Thoracic aorta (tissue), 2 donors: ENCODE measurements around the gene NPIPB8. TPM values are rescaled to one million over a fixed set of nuclear protein-coding genes. Genes with fewer than 3 reads are reported as not detected.
"Not testable (repeated sequence)": the region's sequence is repeated elsewhere in the genome, so short reads cannot be mapped to it uniquely, and the experiment has no call there.

Experiments used
- ATAC-seq: fragments of 150-250 bp; one replicate; pipeline ENCODE4 v1.8.0; 2017; ENCODE audit warnings: low read depth; ENCODE audit not compliant: insufficient number of reproducible peaks, low FRiP score
- DNase-seq: peaks from one replicate; pipeline ENCODE4 v3.0.0-alpha.2; 2020; ENCODE audit warnings: low spot score
- H3K27ac ChIP-seq, 2 donors: fragments of 200-600 bp; sonication (generic); 1 replicate in 1 of 2; 2 replicates in 1 of 2; pipeline ENCODE4 v1.5.1; 2016; ENCODE audit warnings: mild to moderate bottlenecking in 2 of 2, moderate library complexity in 2 of 2
- H3K27me3 ChIP-seq: fragments of 200-600 bp; sonication (generic); replicated peaks from 2 replicates; pipeline ENCODE4 v1.6.0; 2016; ENCODE audit warnings: mild to moderate bottlenecking; ENCODE audit not compliant: insufficient read depth
- H3K36me3 ChIP-seq: fragments of 200-600 bp; sonication (generic); one replicate; pipeline ENCODE4 v1.5.1; 2016
- H3K4me1 ChIP-seq, 2 donors: fragments of 200-600 bp; sonication (generic); 1 replicate in 1 of 2; 2 replicates in 1 of 2; pipeline versions ENCODE4 v1.5.1 to v1.6.0; 2016; ENCODE audit warnings: low read depth in 2 of 2, mild to moderate bottlenecking in 1 of 2; ENCODE audit not compliant: control insufficient read depth in 1 of 2
- H3K4me3 ChIP-seq: fragments of 200-600 bp; sonication (generic); 2 replicates; pipeline ENCODE4 v1.5.1; 2016; ENCODE audit warnings: mild to moderate bottlenecking
- H3K9me3 ChIP-seq: fragments of 200-600 bp; sonication (generic); 2 replicates; pipeline ENCODE4 v1.5.1; 2016
- total RNA-seq, 2 donors: library from RNA; depleted of rRNA; stranded (reverse); fragments of >200 nt; gene quantifications; one replicate each; pipeline versions ENCODE4 v1.1.0 to v1.2.3, GENCODE V29; 2016
- TF ChIP-seq, protein P1 (sequence below): fragments of 200-600 bp; sonication (generic); IDR thresholded peaks from one replicate; pipeline ENCODE4 v1.5.1; 2019; ENCODE audit warnings: antibody characterized with exemption

The NPIPB8 gene
- total RNA-seq, 2 donors from 2014 or later, result not detected

DNA sequence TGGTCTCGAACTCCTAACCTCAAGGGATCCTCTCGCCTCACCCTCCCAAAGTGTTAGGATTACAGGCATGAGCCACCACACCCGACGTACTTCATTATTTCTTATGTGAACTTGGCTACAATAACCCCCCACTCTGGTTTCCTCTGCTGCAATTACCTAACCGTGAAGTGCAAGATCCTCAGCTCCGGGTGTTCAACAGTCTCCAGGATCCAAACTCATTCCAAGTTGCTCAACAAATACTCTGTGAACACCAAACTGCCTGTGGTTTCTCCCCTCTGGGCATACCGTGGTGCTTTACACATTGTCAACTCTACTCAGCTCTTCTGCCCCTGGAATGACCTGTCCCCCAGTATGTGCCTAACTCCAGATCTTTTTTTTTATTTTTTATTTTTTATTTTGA, 21.2 kb upstream of the NPIPB8 start:
- no peak overlapping the region for H3K4me3 ChIP-seq
- H3K27ac ChIP-seq, result no peak overlapping the region
- H3K9me3 ChIP-seq, result no peaks in the 10 kb centered on the region
- ATAC-seq (no peak), DNase-seq (no peak)
- TF ChIP-seq, protein P1, sequence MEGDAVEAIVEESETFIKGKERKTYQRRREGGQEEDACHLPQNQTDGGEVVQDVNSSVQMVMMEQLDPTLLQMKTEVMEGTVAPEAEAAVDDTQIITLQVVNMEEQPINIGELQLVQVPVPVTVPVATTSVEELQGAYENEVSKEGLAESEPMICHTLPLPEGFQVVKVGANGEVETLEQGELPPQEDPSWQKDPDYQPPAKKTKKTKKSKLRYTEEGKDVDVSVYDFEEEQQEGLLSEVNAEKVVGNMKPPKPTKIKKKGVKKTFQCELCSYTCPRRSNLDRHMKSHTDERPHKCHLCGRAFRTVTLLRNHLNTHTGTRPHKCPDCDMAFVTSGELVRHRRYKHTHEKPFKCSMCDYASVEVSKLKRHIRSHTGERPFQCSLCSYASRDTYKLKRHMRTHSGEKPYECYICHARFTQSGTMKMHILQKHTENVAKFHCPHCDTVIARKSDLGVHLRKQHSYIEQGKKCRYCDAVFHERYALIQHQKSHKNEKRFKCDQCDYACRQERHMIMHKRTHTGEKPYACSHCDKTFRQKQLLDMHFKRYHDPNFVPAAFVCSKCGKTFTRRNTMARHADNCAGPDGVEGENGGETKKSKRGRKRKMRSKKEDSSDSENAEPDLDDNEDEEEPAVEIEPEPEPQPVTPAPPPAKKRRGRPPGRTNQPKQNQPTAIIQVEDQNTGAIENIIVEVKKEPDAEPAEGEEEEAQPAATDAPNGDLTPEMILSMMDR, result no peak
- H3K36me3 ChIP-seq, result no peaks in the 10 kb centered on the region
- H3K27me3 ChIP-seq, result no peaks in the 10 kb centered on the region
- H3K4me1 ChIP-seq, result no peaks in the 10 kb centered on the region

DNA sequence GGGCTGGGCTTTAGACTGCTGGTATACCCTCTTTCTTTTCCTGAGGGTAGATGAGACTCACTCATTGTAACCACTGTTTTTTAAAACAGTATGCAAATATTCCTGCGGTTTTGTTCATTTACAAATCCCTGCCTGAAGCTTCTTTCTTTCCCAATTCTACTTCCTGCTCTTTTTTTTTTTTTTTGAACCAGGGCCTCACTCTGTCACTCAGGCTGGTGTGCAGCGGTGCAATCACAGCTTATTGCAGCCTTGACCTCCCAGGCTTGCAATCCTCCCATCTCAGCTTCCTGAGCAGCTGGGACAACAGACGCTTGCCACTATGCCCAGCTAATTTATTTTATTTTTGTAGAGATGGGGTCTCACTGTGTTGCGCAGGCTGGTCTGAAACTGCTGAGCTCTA, 20.0 kb upstream of the NPIPB8 start:
- no peaks in the 10 kb centered on the region for H3K9me3 ChIP-seq
- no peak overlapping the region for H3K4me3 ChIP-seq
- no peak for ATAC-seq
- H3K27me3 ChIP-seq, result no peaks in the 10 kb centered on the region
- H3K4me1 ChIP-seq, result no peaks in the 10 kb centered on the region
- no peak overlapping the region for H3K27ac ChIP-seq
- H3K36me3 ChIP-seq, result no peaks in the 10 kb centered on the region
- no peak for DNase-seq
- TF ChIP-seq, protein P1, result no peak

DNA sequence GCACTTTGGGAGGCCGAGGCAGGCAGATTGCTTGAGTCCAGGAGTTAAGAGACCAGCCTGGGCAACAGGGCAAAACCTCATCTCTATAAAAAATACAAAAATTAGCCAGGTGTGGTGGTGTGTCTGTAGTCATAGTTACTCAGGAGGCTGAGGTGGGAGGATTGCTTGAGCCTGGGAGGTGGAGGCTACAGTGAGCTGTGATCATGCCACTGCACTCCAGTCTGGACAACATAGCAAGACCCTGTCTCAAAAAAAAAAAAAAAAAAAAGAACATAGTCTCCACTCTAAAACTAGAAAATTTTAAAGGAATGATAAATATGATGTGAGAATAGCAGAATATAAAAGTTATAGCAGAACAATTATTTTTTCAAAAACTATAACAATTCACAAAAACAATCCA, 17.5 kb upstream of the NPIPB8 start:
- DNase-seq, H3K4me3 ChIP-seq, H3K4me1 ChIP-seq, H3K27ac ChIP-seq, H3K36me3 ChIP-seq, H3K9me3 ChIP-seq, ATAC-seq, H3K27me3 ChIP-seq: not testable (repeated sequence)

DNA sequence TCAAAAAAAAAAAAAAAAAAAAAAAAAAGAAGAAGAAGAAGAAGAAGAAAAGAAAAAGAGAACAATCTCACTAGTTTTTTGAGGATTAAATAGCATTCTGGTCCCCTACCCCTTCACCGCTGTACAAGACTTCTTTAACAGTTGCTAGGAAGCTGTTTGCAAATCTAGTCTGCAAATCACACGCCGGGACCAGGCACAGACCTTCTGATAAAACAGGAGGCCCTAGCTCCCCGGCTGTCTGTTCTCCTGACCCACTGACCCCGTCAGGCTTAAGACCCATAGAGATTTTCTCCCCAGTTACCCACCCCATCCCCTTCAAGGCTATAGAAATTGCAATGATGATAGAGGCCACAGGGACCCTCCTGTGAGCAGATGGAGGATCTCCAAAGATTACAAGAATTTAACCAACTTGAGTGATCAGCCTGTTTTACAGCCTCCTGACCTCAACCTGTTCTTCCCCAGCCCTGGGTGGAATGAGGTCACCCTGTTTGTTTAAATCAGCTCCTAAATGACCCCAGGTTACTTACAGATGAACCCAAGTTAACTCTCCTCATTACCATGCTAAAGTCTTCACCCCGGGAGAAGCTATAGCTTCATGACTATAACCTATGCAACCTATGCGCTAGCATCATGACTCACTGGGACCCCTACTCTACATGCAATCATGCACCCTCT, 16.2 kb upstream of the NPIPB8 start:
- H3K9me3 ChIP-seq, result no peaks in the 10 kb centered on the region
- ATAC-seq, result no peak
- no peak overlapping the region for H3K27ac ChIP-seq
- H3K27me3 ChIP-seq, result no peaks in the 10 kb centered on the region
- no peaks in the 10 kb centered on the region for H3K36me3 ChIP-seq
- no peak for DNase-seq
- TF ChIP-seq, protein P1, result no peak
- no peak overlapping the region for H3K4me3 ChIP-seq
- no peaks in the 10 kb centered on the region for H3K4me1 ChIP-seq

DNA sequence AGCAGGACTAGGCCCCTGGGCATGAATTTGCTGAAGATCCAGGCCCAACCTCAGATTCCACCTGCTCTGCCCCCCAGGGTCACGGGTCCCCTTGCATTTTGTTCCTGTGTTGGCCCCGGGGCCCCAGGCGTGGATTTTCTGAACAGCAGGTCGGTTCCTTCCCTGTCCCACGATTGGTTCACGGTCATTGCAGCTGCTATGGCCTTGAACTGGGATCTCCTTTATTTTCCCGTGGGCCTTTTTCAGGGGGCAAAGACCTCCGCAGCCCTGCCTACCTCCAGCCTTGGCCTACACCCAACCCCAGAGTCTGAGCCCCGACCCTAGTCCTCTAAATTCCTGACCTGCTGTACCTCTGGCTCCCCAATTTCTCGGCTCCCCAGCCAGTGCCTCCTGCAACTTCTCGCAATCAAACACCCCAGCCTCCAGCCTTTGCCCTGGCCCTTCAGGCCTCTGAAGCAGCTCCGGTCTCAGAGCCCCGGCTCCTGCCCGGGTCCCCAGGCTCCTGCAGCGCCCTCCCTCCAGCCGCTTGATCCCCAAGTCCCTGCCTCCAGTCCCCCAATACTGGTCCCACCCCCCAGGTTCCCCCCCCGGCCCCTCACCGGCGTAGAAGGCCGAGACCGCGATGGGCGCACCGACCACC, 15.2 kb upstream of the NPIPB8 start:
- H3K4me1 ChIP-seq, H3K36me3 ChIP-seq, H3K27ac ChIP-seq, ATAC-seq, H3K9me3 ChIP-seq, DNase-seq, H3K27me3 ChIP-seq: not testable (repeated sequence)
- H3K4me3 ChIP-seq, result peak overlapping the region; percentile 69

DNA sequence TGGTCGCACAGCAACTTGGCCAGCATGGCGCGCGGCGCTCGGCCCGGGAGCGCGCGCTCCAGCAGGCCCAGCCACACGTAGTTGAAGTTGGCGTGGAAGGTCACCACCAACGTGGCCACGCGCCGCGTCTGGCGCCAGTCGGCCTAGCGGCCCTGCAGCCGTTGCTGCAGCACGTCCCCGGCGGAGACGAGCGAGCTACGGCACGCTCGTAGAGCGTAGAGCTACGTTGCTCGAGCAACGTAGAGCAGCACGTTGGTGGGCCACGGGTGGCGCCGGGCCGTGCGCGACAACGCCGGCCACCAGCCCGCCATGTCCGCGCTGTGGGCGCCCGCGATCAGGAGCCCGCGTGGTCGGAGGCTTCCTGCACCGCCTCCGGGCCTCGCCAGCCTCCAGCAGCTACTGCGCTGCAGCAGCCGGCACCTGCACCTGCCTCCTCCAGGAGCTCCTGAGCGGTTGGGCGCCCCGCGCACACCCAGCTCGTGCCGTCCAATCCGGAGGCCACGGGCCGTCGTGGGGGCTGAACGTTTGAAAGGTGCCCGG, 14.6 kb upstream of the NPIPB8 start:
- no peaks in the 10 kb centered on the region for H3K4me1 ChIP-seq
- H3K27me3 ChIP-seq, result no peaks in the 10 kb centered on the region
- no peak for ATAC-seq
- H3K27ac ChIP-seq, result no peak overlapping the region
- TF ChIP-seq, protein P1, result no peak
- DNase-seq, result no peak
- H3K4me3 ChIP-seq, result peak overlapping the region; percentile 69
- no peaks in the 10 kb centered on the region for H3K36me3 ChIP-seq
- no peaks in the 10 kb centered on the region for H3K9me3 ChIP-seq

DNA sequence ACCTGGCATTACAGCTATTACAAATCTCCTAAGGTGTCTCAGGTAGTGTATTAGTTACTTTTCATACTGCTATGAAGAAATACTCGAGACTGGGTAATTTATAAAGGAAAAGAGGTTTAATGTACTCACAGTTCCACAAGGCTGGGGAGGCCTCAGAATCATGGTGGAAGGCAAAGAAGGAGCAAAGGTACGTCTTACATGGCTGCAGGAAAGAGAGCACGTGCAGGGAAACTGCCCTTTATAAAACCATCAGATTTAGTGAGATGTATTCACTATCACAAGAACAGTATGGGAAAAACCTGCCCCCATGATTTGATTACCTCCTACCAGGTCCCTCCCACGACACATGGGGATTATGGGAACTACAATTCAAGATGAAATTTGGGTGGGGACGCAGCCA, 7.0 kb upstream of the NPIPB8 start:
- H3K27me3 ChIP-seq, H3K9me3 ChIP-seq, H3K36me3 ChIP-seq, DNase-seq, H3K4me3 ChIP-seq, H3K4me1 ChIP-seq, ATAC-seq, H3K27ac ChIP-seq: not testable (repeated sequence)

DNA sequence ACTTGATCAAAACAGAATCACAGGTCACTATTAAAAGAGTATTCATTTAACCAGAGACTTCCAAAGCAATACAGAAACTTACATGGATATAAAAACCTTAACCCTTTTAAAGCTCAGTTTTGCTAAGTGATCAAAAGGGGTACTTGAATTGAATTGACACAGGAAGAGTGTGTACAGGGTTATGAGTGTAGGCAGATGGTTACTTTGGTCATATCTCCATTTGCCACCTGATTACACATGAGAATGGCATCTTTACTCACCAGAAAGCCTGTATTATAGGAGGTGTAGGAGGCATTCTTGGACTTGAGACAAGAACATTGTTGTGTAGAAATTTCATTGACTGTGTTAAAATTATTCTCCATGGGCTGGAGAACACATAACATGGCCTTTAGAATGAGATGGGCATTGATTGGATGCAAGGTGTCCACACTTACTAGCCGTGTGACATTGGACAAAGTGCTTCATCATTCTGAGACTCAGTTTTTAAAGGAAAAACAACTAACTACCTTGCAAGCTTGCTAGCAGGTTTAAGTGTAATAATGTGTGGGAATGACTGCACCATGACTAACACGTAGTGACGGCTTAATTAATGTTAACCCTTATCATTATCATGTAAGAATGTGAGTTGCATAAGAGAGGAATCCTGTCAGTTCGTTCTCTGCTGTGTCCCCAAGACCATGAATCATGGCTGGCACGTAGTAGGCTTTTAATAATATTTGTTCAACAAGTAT, 1.6 kb upstream of the NPIPB8 start:
- not testable (repeated sequence) for H3K27me3 ChIP-seq, ATAC-seq, H3K4me1 ChIP-seq, H3K9me3 ChIP-seq, H3K4me3 ChIP-seq, H3K36me3 ChIP-seq, DNase-seq, H3K27ac ChIP-seq
